Subcutaneous adipose tissue (tissue), 4 donors: ENCODE data around the gene KIAA0408. TPM values are rescaled to one million over a fixed set of nuclear protein-coding genes. Genes with fewer than 3 reads are reported as not detected.

ENCODE experiments used
- total RNA-seq, 4 donors: library from RNA; depleted of rRNA; stranded (reverse); fragments of >200 nt; gene quantifications; one replicate each; pipeline ENCODE4 v1.1.0, GENCODE V29; 2016
- TF ChIP-seq, protein P1 (sequence below): fragments of 450-650 bp; IDR thresholded peaks from one replicate; pipeline ENCODE4 v1.5.1; 2016; ENCODE audit warnings: low read depth, mild to moderate bottlenecking, control low read depth, antibody characterized with exemption, moderate library complexity

KIAA0408 gene
- total RNA-seq, 4 donors from 2014 or later: 7.2 to 85.9 (median 51.7) TPM

DNA sequence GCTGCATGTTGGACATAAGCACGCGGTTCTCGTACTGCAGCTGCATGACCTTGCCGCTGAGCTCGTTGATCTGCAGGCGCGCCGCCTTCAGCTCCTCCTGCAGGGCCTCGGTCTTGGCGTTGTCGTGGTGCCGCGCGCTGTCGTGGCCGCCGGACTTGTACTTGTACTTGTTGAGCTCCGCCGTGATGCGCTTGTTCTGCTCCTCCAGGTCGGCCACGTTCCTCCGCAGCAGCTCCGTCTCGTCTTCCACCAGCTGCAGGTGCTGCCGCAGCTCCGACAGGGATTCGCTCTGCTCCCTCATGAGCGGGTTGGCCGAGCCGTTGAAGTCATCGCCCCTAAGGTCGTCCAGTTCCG, 16.6 kb upstream of the KIAA0408 start:
- TF ChIP-seq, protein P1, sequence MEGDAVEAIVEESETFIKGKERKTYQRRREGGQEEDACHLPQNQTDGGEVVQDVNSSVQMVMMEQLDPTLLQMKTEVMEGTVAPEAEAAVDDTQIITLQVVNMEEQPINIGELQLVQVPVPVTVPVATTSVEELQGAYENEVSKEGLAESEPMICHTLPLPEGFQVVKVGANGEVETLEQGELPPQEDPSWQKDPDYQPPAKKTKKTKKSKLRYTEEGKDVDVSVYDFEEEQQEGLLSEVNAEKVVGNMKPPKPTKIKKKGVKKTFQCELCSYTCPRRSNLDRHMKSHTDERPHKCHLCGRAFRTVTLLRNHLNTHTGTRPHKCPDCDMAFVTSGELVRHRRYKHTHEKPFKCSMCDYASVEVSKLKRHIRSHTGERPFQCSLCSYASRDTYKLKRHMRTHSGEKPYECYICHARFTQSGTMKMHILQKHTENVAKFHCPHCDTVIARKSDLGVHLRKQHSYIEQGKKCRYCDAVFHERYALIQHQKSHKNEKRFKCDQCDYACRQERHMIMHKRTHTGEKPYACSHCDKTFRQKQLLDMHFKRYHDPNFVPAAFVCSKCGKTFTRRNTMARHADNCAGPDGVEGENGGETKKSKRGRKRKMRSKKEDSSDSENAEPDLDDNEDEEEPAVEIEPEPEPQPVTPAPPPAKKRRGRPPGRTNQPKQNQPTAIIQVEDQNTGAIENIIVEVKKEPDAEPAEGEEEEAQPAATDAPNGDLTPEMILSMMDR: no peak

DNA sequence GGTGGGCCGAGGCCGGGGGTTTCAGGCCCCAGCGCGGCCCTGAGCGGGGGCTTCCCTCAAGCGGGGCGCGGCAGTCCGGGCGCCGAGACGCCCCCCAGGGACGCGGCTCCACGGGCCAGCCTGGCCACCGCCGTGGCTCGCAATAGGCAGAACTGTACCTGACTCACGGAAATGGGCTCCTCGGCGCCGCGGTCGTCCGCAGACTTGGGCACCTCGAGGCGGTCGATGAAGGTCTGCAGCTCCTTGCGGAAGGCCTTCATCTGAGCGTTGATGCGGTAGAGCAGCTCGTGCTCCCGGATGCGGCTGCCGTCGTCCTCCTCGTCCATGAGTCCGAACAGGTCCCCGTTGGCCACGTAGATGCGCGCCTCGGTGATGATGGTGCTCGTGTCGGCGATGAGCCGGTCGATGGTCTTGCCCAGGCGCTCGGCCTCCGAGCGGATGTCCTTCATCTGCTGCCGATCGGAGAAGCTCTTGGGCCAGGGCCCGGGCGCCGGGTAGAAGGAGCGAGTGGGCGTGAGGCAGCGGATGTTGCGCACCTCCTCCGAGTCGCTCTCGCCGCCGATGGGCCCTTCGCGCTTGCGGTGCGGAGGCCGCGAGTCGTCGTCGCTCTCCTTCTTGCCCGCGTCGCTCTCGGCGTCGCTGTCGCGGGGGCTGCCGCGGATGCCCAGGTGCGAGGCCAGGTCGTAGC, 16.1 kb upstream of the KIAA0408 start:
- TF ChIP-seq, protein P1: no peak

DNA sequence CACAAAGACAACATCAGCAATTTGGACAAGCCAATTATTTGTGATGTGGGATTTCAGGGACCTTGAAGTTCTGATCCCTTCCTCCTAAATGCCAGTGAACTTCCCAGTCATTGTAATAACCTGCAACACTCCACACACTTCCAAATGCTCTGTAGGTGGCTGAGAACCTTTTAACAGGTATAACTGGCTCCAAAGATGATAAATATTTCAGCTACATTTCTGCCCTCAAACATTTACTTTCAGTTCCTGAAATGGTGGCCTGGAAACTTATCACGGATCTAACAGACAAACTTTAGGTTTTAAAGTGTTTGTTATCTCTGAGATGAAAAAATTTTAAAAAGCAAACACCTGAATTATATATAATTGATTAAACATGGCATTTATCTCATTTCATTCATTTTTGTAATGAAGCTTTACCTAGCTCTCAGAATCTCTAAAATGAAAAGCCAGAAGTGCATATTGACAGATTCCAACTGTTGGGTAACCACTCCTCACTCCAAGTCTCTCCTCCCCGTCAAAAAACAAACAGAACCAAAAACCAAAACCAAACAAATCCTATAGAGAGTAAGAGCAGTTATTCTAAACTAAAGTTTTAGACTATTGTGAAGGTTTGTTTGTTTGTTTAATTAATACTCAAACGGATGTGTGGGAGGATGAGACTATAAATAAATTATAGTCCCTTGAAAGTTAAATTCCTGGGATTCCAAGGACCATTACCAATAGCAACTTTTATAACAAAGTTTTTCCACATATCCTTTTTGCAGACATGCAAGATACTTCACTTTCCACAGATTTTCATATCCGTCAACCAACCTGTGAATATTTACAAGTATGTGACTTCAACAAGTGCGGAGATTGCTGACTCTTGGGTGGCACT, 12.4 kb upstream of the KIAA0408 start:
- TF ChIP-seq, protein P1: no peak

DNA sequence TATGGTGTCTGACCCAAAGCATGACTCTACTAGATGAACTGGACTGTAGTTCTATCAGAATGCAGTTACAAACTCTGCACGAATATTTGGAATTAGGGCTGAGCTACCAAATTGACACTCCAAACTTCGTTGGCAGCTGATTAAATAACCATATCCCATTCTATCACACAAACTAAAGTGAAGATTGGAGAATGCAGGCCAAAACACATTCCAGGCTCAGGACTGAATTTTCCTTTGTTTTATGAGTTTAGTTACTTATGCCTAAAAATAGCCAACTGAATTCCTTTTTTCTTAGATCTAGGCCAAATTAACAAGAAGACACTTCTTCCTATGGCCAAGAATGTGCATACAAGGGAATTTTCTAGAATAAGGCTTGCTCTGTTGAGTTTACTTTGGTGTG, 9.7 kb upstream of the KIAA0408 start:
- TF ChIP-seq, protein P1: no peak

DNA sequence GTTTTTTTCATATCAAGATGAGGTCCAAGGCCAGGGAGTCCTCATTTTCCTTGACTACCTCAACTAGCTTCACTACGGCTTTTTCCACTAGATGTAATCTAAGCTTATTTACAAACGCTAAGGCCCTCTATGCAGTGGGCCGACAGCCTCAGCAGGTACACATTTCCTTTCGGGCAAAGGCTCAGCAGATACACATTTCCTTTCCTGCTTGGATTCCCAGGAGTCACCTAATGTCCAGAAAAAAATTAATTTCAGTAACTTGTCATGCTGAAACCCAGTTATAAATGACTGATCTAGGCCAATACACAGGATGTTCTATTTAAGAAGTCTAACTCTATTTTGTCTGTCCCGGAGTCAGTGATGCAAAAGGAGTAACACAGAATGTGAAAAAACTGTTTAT, 7.2 kb upstream of the KIAA0408 start:
- TF ChIP-seq, protein P1: no peak

DNA sequence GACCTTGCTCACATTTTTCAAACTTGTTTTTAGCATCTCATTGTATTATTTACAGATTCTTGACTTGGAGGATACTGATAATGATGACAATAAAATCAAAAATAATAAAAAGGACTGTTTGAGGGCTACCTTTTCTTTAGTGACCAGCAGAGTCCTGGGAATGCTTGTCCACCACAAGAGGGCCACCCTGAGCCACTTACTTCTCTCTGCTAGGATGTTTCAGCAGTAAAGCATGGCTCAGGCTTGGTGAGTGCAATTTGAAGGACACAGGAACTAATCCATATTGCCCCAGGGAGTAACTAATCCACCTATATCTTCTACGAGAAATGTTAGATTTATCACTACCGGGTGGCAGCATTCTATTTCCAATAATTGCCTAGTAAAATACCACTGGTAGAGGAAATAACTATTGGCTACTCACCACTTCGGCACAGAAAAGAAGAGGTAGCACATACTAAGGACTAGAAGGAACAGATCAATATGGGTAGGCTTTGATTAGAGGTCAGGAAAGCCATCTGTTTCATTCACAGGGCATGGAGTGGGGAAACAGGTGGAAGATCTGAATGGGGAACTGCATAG, 5.8 kb upstream of the KIAA0408 start:
- TF ChIP-seq, protein P1: no peak
